Measurements from ENCODE around the gene RLN3. TPM values are rescaled to one million over a fixed set of nuclear protein-coding genes. Genes with fewer than 3 reads are reported as not detected.
A peak's percentile ranks its signal among the peaks of the same experiment; 100 is the strongest.

The RLN3 gene
- total and polyA plus RNA-seq, 2 donors (not counting 1 experiment from before 2014, with no cell fraction given) = not detected

DNA sequence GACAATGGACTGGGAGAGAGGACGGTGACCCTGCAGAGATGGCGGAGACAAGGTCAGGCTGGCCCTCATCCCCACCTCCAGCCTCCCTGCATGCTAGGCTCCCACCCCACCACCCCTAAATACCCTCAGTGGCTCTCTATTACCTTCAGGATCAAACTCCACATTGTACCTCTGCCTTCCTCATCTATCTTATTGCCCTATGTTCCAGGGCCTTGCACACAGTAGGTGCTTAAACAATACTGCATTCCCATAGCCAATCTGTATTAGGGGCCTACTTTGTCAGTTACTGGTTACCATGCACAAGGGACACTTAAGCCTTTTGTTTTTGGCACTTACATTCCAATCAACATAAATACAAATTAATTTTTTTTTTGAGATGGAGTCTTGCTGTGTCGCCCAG is 27.4 kb downstream of the RLN3 start:
- no peak overlapping the region for H3K9ac ChIP-seq (ENCODE audit: insufficient read depth, low read length)
- no peak overlapping the region for H2AFZ ChIP-seq (ENCODE audit: low read length)
- H3K27me3 ChIP-seq (ENCODE audit: control insufficient read depth, insufficient read depth, low read length) = peaks cover 5% of the 10 kb centered on the region
- H3K27ac ChIP-seq (ENCODE audit: insufficient read depth, low read length) = no peak overlapping the region
- no peaks in the 10 kb centered on the region for H4K20me1 ChIP-seq (ENCODE audit: control insufficient read depth, extremely low read depth, insufficient read depth, low read length)
- no peak overlapping the region for H3K4me2 ChIP-seq (ENCODE audit: extremely low read depth, insufficient read depth, low read length)
- H3K4me1 ChIP-seq (ENCODE audit: control insufficient read depth, extremely low read depth, insufficient read depth, low read length) = no peaks in the 10 kb centered on the region
- no peaks in the 10 kb centered on the region for H3K36me3 ChIP-seq (ENCODE audit: control insufficient read depth, insufficient read depth, low read length)
- no peak for TF ChIP-seq EZH2 (IDR thresholded peaks at IDR 0.05; ENCODE audit: low read length, missing control alignments)
- TF ChIP-seq CTCF (conservative IDR thresholded peaks at IDR 0.05 in 1 of 2, IDR thresholded peaks at IDR 0.05 in 1 of 2; ENCODE audit: low read depth in 1 of 2, low read length in 2 of 2) = no peak
- H3K79me2 ChIP-seq (ENCODE audit: control insufficient read depth, insufficient read depth, low read length) = no peaks in the 10 kb centered on the region
- H3K9me3 ChIP-seq (ENCODE audit: control insufficient read depth, insufficient read depth, low read depth, low read length) = no peaks in the 10 kb centered on the region
- DNase-seq (ENCODE audit: low read depth in 2 of 2) = no peak
- no peak overlapping the region for H3K4me3 ChIP-seq (replicated peaks in 1 of 4; ENCODE audit: control extremely low read depth in 1 of 4, insufficient read depth in 1 of 4, low read depth in 3 of 4, low read length in 4 of 4)

- Histone ChIP-seq H2AFZ (ENCODE audit: low read length) (no peak overlapping the region), H3K4me2 (ENCODE audit: extremely low read depth, insufficient read depth, low read length) (no peak overlapping the region), H3K36me3 (ENCODE audit: control insufficient read depth, insufficient read depth, low read length) (no peaks in the 10 kb centered on the region), H3K4me3 (replicated peaks in 1 of 4; ENCODE audit: control extremely low read depth in 1 of 4, insufficient read depth in 1 of 4, low read depth in 3 of 4, low read length in 4 of 4) (no peak overlapping the region), H3K27me3 (ENCODE audit: control insufficient read depth, insufficient read depth, low read length) (peaks cover 5% of the 10 kb centered on the region), H3K9ac (ENCODE audit: insufficient read depth, low read length) (no peak overlapping the region), H3K79me2 (ENCODE audit: control insufficient read depth, insufficient read depth, low read length) (no peaks in the 10 kb centered on the region), H3K27ac (ENCODE audit: insufficient read depth, low read length) (no peak overlapping the region), H3K9me3 (ENCODE audit: control insufficient read depth, insufficient read depth, low read depth, low read length) (no peaks in the 10 kb centered on the region), H3K4me1 (ENCODE audit: control insufficient read depth, extremely low read depth, insufficient read depth, low read length) (no peaks in the 10 kb centered on the region), H4K20me1 (ENCODE audit: control insufficient read depth, extremely low read depth, insufficient read depth, low read length) (no peaks in the 10 kb centered on the region)
- no peak for DNase-seq (ENCODE audit: low read depth in 2 of 2)
- no peak for TF ChIP-seq EZH2 (IDR thresholded peaks at IDR 0.05; ENCODE audit: low read length, missing control alignments)
- TF ChIP-seq CTCF (conservative IDR thresholded peaks at IDR 0.05 in 1 of 2, IDR thresholded peaks at IDR 0.05 in 1 of 2; ENCODE audit: low read depth in 1 of 2, low read length in 2 of 2) = no peak
These were observed 28.2 kb downstream of the RLN3 start for GRCh38 chr19:14056069-14056666.

GRCh38 chr19:14056741-14057356 is 28.9 kb downstream of the RLN3 start:
- no peak overlapping the region for H3K9ac ChIP-seq (ENCODE audit: insufficient read depth, low read length)
- no peaks in the 10 kb centered on the region for H3K79me2 ChIP-seq (ENCODE audit: control insufficient read depth, insufficient read depth, low read length)
- H2AFZ ChIP-seq (ENCODE audit: low read length) = no peak overlapping the region
- TF ChIP-seq EZH2 (IDR thresholded peaks at IDR 0.05; ENCODE audit: low read length, missing control alignments) (no peak), CTCF (conservative IDR thresholded peaks at IDR 0.05 in 1 of 2, IDR thresholded peaks at IDR 0.05 in 1 of 2; ENCODE audit: low read depth in 1 of 2, low read length in 2 of 2) (no peak)
- no peak overlapping the region for H3K27ac ChIP-seq (ENCODE audit: insufficient read depth, low read length)
- no peaks in the 10 kb centered on the region for H4K20me1 ChIP-seq (ENCODE audit: control insufficient read depth, extremely low read depth, insufficient read depth, low read length)
- no peaks in the 10 kb centered on the region for H3K36me3 ChIP-seq (ENCODE audit: control insufficient read depth, insufficient read depth, low read length)
- H3K27me3 ChIP-seq (ENCODE audit: control insufficient read depth, insufficient read depth, low read length) = peaks cover 5% of the 10 kb centered on the region
- H3K4me2 ChIP-seq (ENCODE audit: extremely low read depth, insufficient read depth, low read length) = peak overlapping the region; percentile 35
- no peaks in the 10 kb centered on the region for H3K9me3 ChIP-seq (ENCODE audit: control insufficient read depth, insufficient read depth, low read depth, low read length)
- DNase-seq (ENCODE audit: low read depth in 2 of 2) = no peak
- peak overlapping the region in 1 of 4 experiments; percentile 51 for H3K4me3 ChIP-seq (replicated peaks in 1 of 4; ENCODE audit: control extremely low read depth in 1 of 4, insufficient read depth in 1 of 4, low read depth in 3 of 4, low read length in 4 of 4)
- H3K4me1 ChIP-seq (ENCODE audit: control insufficient read depth, extremely low read depth, insufficient read depth, low read length) = no peaks in the 10 kb centered on the region
